GM12878 (cell line): ENCODE data around the gene CDK15. TPM values are rescaled to one million over a fixed set of nuclear protein-coding genes. Genes with fewer than 3 reads are reported as not detected.

Source experiments
- ATAC-seq: fragments of 200-7000 bp; cut with Tn5 transposase; 3 replicates; pipeline ENCODE4 v1.9.1; 2020; ENCODE audit warnings: mild to moderate bottlenecking, moderate library complexity
- BruUV-seq: library from RNA; stranded (reverse); fragments of 400-500 nt; replicated peaks from 2 replicates; lab custom pipeline; 2021; lab: Mats Ljungman, UMichigan
- CTCF ChIA-PET: fragments of 300-600 bp; sonication (Branson Sonifier 250); formaldehyde crosslinking; extraction: SDS; loops from one replicate; lab custom pipeline; 2021; ENCODE audit warnings: inconsistent platforms; lab: Yijun Ruan, JAX
- POLR2A ChIA-PET: fragments of 350-600 bp; formaldehyde crosslinking; extraction: SDS; loops from one replicate; lab custom pipeline; 2021; ENCODE audit warnings: inconsistent platforms; lab: Charles Lee
- RAD21 ChIA-PET: fragments of 300-600 bp; sonication (Branson Sonifier 250); formaldehyde crosslinking; loops from one replicate; lab custom pipeline; 2023; ENCODE audit warnings: antibody characterized with exemption; ENCODE audit not compliant: unreplicated experiment; lab: Charles Lee
- SMC1A ChIA-PET: fragments of 300-600 bp; sonication (Branson Sonifier 250); formaldehyde crosslinking; loops from one replicate; lab custom pipeline; 2023; ENCODE audit not compliant: unreplicated experiment, uncharacterized antibody; lab: Charles Lee
- DNase-seq: peaks from one replicate; pipeline ENCODE4 v3.0.0-alpha.2; 2011; ENCODE audit warnings: low read depth, low spot score
- FAIRE-seq: peaks from 3 replicates; lab custom pipeline; 2011; peaks lifted over from hg19 to GRCh38; lab: Jason Lieb, UNC
- H2AFZ ChIP-seq: 2 replicates; pipeline ENCODE4 v1.6.0; 2011; ENCODE audit warnings: low read depth, low read length, control low read depth; ENCODE audit not compliant: control insufficient read depth
- H3K27ac ChIP-seq: 2 replicates; pipeline ENCODE4 v1.5.1; 2011; ENCODE audit warnings: control low read depth; ENCODE audit not compliant: control insufficient read depth, insufficient read depth
- H3K27me3 ChIP-seq, 2 experiments: replicated peaks in 1 of 2; 2 replicates each; pipeline versions ENCODE4 v1.6.0 to v1.6.1; 2011; ENCODE audit warnings: low read length in 1 of 2; ENCODE audit not compliant: control insufficient read depth in 2 of 2, insufficient read depth in 2 of 2
- H3K36me3 ChIP-seq, 2 experiments: 2 replicates each; pipeline ENCODE4 v1.5.1; 2011; ENCODE audit warnings: low read length in 1 of 2; ENCODE audit not compliant: control insufficient read depth in 2 of 2, insufficient read depth in 2 of 2
- H3K4me1 ChIP-seq: 2 replicates; pipeline ENCODE4 v1.6.1; 2011; ENCODE audit warnings: mild to moderate bottlenecking, low read length, moderate library complexity, mixed read lengths; ENCODE audit not compliant: control insufficient read depth, insufficient read depth
- H3K4me2 ChIP-seq: 2 replicates; pipeline ENCODE4 v1.6.0; 2011; ENCODE audit warnings: control low read depth; ENCODE audit not compliant: control insufficient read depth, insufficient read depth
- H3K4me3 ChIP-seq: fragments of 200-600 bp; sonication (generic); 2 replicates; pipeline ENCODE4 v1.5.1; 2016
- H3K79me2 ChIP-seq: 2 replicates; pipeline ENCODE4 v1.6.0; 2011; ENCODE audit warnings: low read length; ENCODE audit not compliant: control insufficient read depth, insufficient read depth
- H3K9ac ChIP-seq: 2 replicates; pipeline ENCODE4 v1.8.0; 2011; ENCODE audit warnings: low read length, control low read depth, mixed read lengths; ENCODE audit not compliant: control insufficient read depth, insufficient read depth
- H3K9me3 ChIP-seq: replicated peaks from 3 replicates; pipeline ENCODE4 v1.5.1; 2011; ENCODE audit warnings: mild to moderate bottlenecking, low read length; ENCODE audit not compliant: control insufficient read depth, insufficient read depth
- H4K20me1 ChIP-seq: 2 replicates; pipeline ENCODE4 v1.6.0; 2011; ENCODE audit not compliant: control insufficient read depth, insufficient read depth
- POU2F2 ChIP-seq: IDR thresholded peaks from 3 replicates; pipeline ENCODE4 v1.6.1; 2011; ENCODE audit warnings: low read depth, mild to moderate bottlenecking, low read length, borderline replicate concordance
- USF2 ChIP-seq: IDR thresholded peaks from 2 replicates; pipeline ENCODE4 v1.6.1; 2011; ENCODE audit warnings: low read depth, low read length, improper control_type of control experiment, borderline replicate concordance
- ZNF24 ChIP-seq: fragments of 450-650 bp; IDR thresholded peaks from 2 replicates; pipeline ENCODE4 v1.6.1; 2017; ENCODE audit warnings: antibody characterized with exemption, mild to moderate bottlenecking
- ZNF274 ChIP-seq: IDR thresholded peaks from one replicate; pipeline ENCODE4 v1.8.0; 2011; ENCODE audit not compliant: insufficient read length, insufficient read depth
- WGBS: methylation state at CpG from one replicate; pipeline ENCODE4 v1.1.6; 2016; ENCODE audit warnings: low lambda C conversion rate; ENCODE audit not compliant: insufficient replicate concordance, insufficient coverage; ENCODE audit errors: missing lambda C conversion rate; 5-methylcytosine and 5-hydroxymethylcytosine counted together
- in situ Hi-C: fragments of 300-500 bp; cut with MboI; formaldehyde crosslinking; loops from 9 replicates; pipeline ENCODE4 v1.14.3; 2018; ENCODE audit warnings: mixed read lengths
- intact Hi-C: fragments of 100-400 bp; cut with micrococcal nuclease; formaldehyde crosslinking; loops from one replicate; pipeline ENCODE4 v1.14.2; 2022; ENCODE audit not compliant: unreplicated experiment
- polyA plus RNA-seq, 11 experiments: library from polyadenylated mRNA; depleted of rRNA in 4 of 11; unstranded in 6 of 11; stranded (reverse) in 5 of 11; fragments of >200 nt; fragmentation: Nextera tagmentation in 4 of 11; fragmentation: Illumina TruSeq in 1 of 11; extraction: Ambion mirVana in 4 of 11; extraction: Trizol in 1 of 11; gene quantifications; 1 replicate in 1 of 11; 2 replicates in 10 of 11; pipeline versions ENCODE4 v1.2.1 to v1.2.3, GENCODE V29; 2011 to 2016; ENCODE audit warnings: inconsistent platforms in 2 of 11, missing spikeins in 2 of 11, low read depth in 1 of 11
- total RNA-seq, 4 experiments: library from RNA; depleted of rRNA in 3 of 4; stranded (reverse); fragments of >200 nt in 3 of 4; fragmentation: Illumina TruSeq in 1 of 4; extraction: Trizol in 1 of 4; gene quantifications; 2 replicates each; pipeline versions ENCODE4 v1.2.1 to v1.2.3, GENCODE V29; 2013 to 2021
- TF ChIP-seq, protein P1 (sequence below): fragments of 450-650 bp; IDR thresholded peaks from 2 replicates; pipeline ENCODE4 v1.6.1; 2016; ENCODE audit warnings: mild to moderate bottlenecking

The CDK15 gene
- total and polyA plus RNA-seq, 10 of the 15 experiments (the other 5 are each of a cell fraction or from before 2014, with no cell fraction given), result 0.01 to 0.04 TPM; not detected in 8

GRCh38 chr2:201788371-201788770, 18.0 kb upstream of the CDK15 start (continued):
- no peak for TF ChIP-seq POU2F2
- TF ChIP-seq USF2, result no peak

DNA sequence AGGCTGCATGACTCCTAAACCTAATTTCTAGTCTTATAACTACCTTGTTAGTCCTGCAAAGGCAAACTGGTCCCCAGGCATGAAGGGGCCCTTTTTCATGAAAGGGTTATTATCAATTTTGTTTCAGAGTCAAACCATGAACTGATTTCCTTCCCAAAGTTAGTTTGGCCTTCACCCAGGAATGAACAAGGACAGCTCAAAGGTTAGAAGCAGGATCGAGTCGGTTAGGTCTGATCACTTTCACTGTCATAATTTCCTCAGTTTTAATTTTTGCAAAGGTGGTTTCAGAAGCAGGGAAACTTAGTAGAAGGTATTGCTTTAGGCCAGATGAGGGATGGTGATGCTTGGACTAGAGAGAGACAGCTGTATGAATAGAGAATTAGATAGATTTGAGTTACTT, 16.9 kb upstream of the CDK15 start:
- H4K20me1 ChIP-seq, result no peaks in the 10 kb centered on the region
- FAIRE-seq, result no peak
- no peak overlapping the region for H3K4me2 ChIP-seq
- SMC1A ChIA-PET, result no interaction called here
- no peaks in the 10 kb centered on the region for H3K4me1 ChIP-seq
- intact Hi-C loops (loop anchor here (10.0 kb wide), 1 partner anchor 555 kb away; no protein-coding TSS in a partner anchor), in situ Hi-C loops (no loop called here)
- no peak overlapping the region for H3K9ac ChIP-seq
- no peak overlapping the region for H2AFZ ChIP-seq
- no peak overlapping the region for H3K27ac ChIP-seq
- no peak for ATAC-seq
- no peak overlapping the region for H3K4me3 ChIP-seq
- H3K79me2 ChIP-seq, result no peaks in the 10 kb centered on the region
- POLR2A ChIA-PET, result no interaction called here
- no peaks in the 10 kb centered on the region for H3K27me3 ChIP-seq
- WGBS, result 59% methylated on average over 2 of the region's 2 CpGs
- H3K9me3 ChIP-seq, result no peaks in the 10 kb centered on the region
- BruUV-seq, result no TSS peak
- CTCF ChIA-PET, result no interaction called here
- no peak for DNase-seq
- H3K36me3 ChIP-seq, result no peaks in the 10 kb centered on the region
- RAD21 ChIA-PET, result interaction anchor here (1.6 kb wide), 1 partner anchor 71 kb away, joined by 4 read pairs; no protein-coding TSS in a partner anchor
- TF ChIP-seq ZNF24 (no peak), ZNF274 (no peak)
- TF ChIP-seq, protein P1, sequence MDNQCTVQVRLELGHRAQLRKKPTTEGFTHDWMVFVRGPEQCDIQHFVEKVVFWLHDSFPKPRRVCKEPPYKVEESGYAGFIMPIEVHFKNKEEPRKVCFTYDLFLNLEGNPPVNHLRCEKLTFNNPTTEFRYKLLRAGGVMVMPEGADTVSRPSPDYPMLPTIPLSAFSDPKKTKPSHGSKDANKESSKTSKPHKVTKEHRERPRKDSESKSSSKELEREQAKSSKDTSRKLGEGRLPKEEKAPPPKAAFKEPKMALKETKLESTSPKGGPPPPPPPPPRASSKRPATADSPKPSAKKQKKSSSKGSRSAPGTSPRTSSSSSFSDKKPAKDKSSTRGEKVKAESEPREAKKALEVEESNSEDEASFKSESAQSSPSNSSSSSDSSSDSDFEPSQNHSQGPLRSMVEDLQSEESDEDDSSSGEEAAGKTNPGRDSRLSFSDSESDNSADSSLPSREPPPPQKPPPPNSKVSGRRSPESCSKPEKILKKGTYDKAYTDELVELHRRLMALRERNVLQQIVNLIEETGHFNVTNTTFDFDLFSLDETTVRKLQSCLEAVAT, result no peak
- TF ChIP-seq, all 136 proteins: peak for 0
